ENCODE data around the gene SNCAIP.

Gene SNCAIP

GRCh38 chr5:122311961-122312590 lies at the start of gene SNCAIP:
Gene SNCAIP, plus strand, starts transcription at chr5:122312237. Its CDS starts 78,898 bp downstream, at chr5:122391135.
- Histone ChIP-seq H3K4me3 (peak within 1 kb of the TSS; percentile 73), H3K27ac (no peak within 1 kb of the TSS), H3K9ac (ENCODE audit: insufficient read length) (no peak within 1 kb of the TSS), H3K9me3 (ENCODE audit: low read depth, low read length) (no peaks in the 10 kb centered on the region), H3K36me3 (ENCODE audit: insufficient read depth, low read length) (no peaks in the 10 kb centered on the region)
- TF ChIP-seq EZH2 (IDR thresholded peaks at IDR 0.05) (peak; percentile 52), FOXP2 (optimal IDR thresholded peaks at IDR 0.05; ENCODE audit: control extremely low read depth, extremely low read length, insufficient read depth) (no peak)
- DNase-seq (ENCODE audit: low read depth, low spot score), result no peak

- no peaks in the 10 kb centered on the region for H3K36me3 ChIP-seq (ENCODE audit: insufficient read depth, low read length)
- no peak for DNase-seq (ENCODE audit: low read depth, low spot score)
These were observed 48.5 kb upstream of the SNCAIP start for GRCh38 chr5:122263352-122264030.

GRCh38 chr5:122264610-122265009 lies 47.4 kb upstream of the SNCAIP start:
- no peak for TF ChIP-seq EZH2 (IDR thresholded peaks at IDR 0.05)
- no peak for TF ChIP-seq FOXP2 (optimal IDR thresholded peaks at IDR 0.05; ENCODE audit: control extremely low read depth, extremely low read length, insufficient read depth)
- no peak for TF ChIP-seq POLR2AphosphoS5 (IDR thresholded peaks at IDR 0.05; ENCODE audit: borderline replicate concordance, low read depth, low read length)
- Histone ChIP-seq H3K9ac (ENCODE audit: insufficient read length) (no peak overlapping the region), H3K9me3 (ENCODE audit: low read depth, low read length) (no peaks in the 10 kb centered on the region), H3K4me3 (no peak overlapping the region), H3K36me3 (ENCODE audit: insufficient read depth, low read length) (no peaks in the 10 kb centered on the region), H3K27ac (no peak overlapping the region)
- no peak for DNase-seq (ENCODE audit: low read depth, low spot score)

More at GRCh38 chr5:122263352-122264030, 48.5 kb upstream of the SNCAIP start:
- no peak overlapping the region for H3K9ac ChIP-seq (ENCODE audit: insufficient read length)
- no peak overlapping the region for H3K4me3 ChIP-seq
- TF ChIP-seq FOXP2 (optimal IDR thresholded peaks at IDR 0.05; ENCODE audit: control extremely low read depth, extremely low read length, insufficient read depth) (no peak), EZH2 (IDR thresholded peaks at IDR 0.05) (no peak), POLR2AphosphoS5 (IDR thresholded peaks at IDR 0.05; ENCODE audit: borderline replicate concordance, low read depth, low read length) (no peak)
- H3K9me3 ChIP-seq (ENCODE audit: low read depth, low read length), result no peaks in the 10 kb centered on the region
- no peak overlapping the region for H3K27ac ChIP-seq

GRCh38 chr5:122267185-122267584 lies 44.9 kb upstream of the SNCAIP start:
- no peak overlapping the region for H3K27ac ChIP-seq
- TF ChIP-seq POLR2AphosphoS5 (IDR thresholded peaks at IDR 0.05; ENCODE audit: borderline replicate concordance, low read depth, low read length), result no peak
- TF ChIP-seq FOXP2 (optimal IDR thresholded peaks at IDR 0.05; ENCODE audit: control extremely low read depth, extremely low read length, insufficient read depth), result no peak
- TF ChIP-seq EZH2 (IDR thresholded peaks at IDR 0.05), result no peak

GRCh38 chr5:122273696-122274095 lies 38.3 kb upstream of the SNCAIP start:
- no peak overlapping the region for H3K27ac ChIP-seq
- H3K9ac ChIP-seq (ENCODE audit: insufficient read length), result no peak overlapping the region
- H3K36me3 ChIP-seq (ENCODE audit: insufficient read depth, low read length), result no peaks in the 10 kb centered on the region
- no peak overlapping the region for H3K4me3 ChIP-seq
- DNase-seq (ENCODE audit: low read depth, low spot score), result no peak
- TF ChIP-seq FOXP2 (optimal IDR thresholded peaks at IDR 0.05; ENCODE audit: control extremely low read depth, extremely low read length, insufficient read depth) (no peak), EZH2 (IDR thresholded peaks at IDR 0.05) (no peak), POLR2AphosphoS5 (IDR thresholded peaks at IDR 0.05; ENCODE audit: borderline replicate concordance, low read depth, low read length) (no peak)
- H3K9me3 ChIP-seq (ENCODE audit: low read depth, low read length), result no peaks in the 10 kb centered on the region

More at GRCh38 chr5:122267185-122267584, 44.9 kb upstream of the SNCAIP start:
- Histone ChIP-seq H3K4me3 (no peak overlapping the region), H3K36me3 (ENCODE audit: insufficient read depth, low read length) (no peaks in the 10 kb centered on the region), H3K9me3 (ENCODE audit: low read depth, low read length) (no peaks in the 10 kb centered on the region), H3K9ac (ENCODE audit: insufficient read length) (no peak overlapping the region)
- DNase-seq (ENCODE audit: low read depth, low spot score), result no peak

GRCh38 chr5:122283592-122283991 lies 28.4 kb upstream of the SNCAIP start:
- no peak for DNase-seq (ENCODE audit: low read depth, low spot score)
- Histone ChIP-seq H3K9me3 (ENCODE audit: low read depth, low read length) (no peaks in the 10 kb centered on the region), H3K27ac (no peak overlapping the region), H3K4me3 (no peak overlapping the region), H3K36me3 (ENCODE audit: insufficient read depth, low read length) (no peaks in the 10 kb centered on the region), H3K9ac (ENCODE audit: insufficient read length) (no peak overlapping the region)
- no peak for TF ChIP-seq FOXP2 (optimal IDR thresholded peaks at IDR 0.05; ENCODE audit: control extremely low read depth, extremely low read length, insufficient read depth)
- TF ChIP-seq POLR2AphosphoS5 (IDR thresholded peaks at IDR 0.05; ENCODE audit: borderline replicate concordance, low read depth, low read length), result no peak
- TF ChIP-seq EZH2 (IDR thresholded peaks at IDR 0.05), result no peak

GRCh38 chr5:122286541-122286940 lies 25.5 kb upstream of the SNCAIP start:
- DNase-seq (ENCODE audit: low read depth, low spot score), result no peak

GRCh38 chr5:122287101-122287500 lies 24.9 kb upstream of the SNCAIP start:
- peak overlapping the region; percentile 36; the same call in 1 of the 2 replicates for H3K4me3 ChIP-seq
- no peaks in the 10 kb centered on the region for H3K36me3 ChIP-seq (ENCODE audit: insufficient read depth, low read length)
- H3K9me3 ChIP-seq (ENCODE audit: low read depth, low read length), result no peaks in the 10 kb centered on the region
- no peak overlapping the region for H3K27ac ChIP-seq
- DNase-seq (ENCODE audit: low read depth, low spot score), result no peak
- no peak overlapping the region for H3K9ac ChIP-seq (ENCODE audit: insufficient read length)
- TF ChIP-seq POLR2AphosphoS5 (IDR thresholded peaks at IDR 0.05; ENCODE audit: borderline replicate concordance, low read depth, low read length), result no peak
- no peak for TF ChIP-seq FOXP2 (optimal IDR thresholded peaks at IDR 0.05; ENCODE audit: control extremely low read depth, extremely low read length, insufficient read depth)
- no peak for TF ChIP-seq EZH2 (IDR thresholded peaks at IDR 0.05)

More at GRCh38 chr5:122286541-122286940, 25.5 kb upstream of the SNCAIP start:
- Histone ChIP-seq H3K9ac (ENCODE audit: insufficient read length) (no peak overlapping the region), H3K9me3 (ENCODE audit: low read depth, low read length) (no peaks in the 10 kb centered on the region), H3K27ac (no peak overlapping the region), H3K36me3 (ENCODE audit: insufficient read depth, low read length) (no peaks in the 10 kb centered on the region), H3K4me3 (peak overlapping the region; percentile 36; the same call in 1 of the 2 replicates)
- TF ChIP-seq POLR2AphosphoS5 (IDR thresholded peaks at IDR 0.05; ENCODE audit: borderline replicate concordance, low read depth, low read length), result no peak
- no peak for TF ChIP-seq FOXP2 (optimal IDR thresholded peaks at IDR 0.05; ENCODE audit: control extremely low read depth, extremely low read length, insufficient read depth)
- no peak for TF ChIP-seq EZH2 (IDR thresholded peaks at IDR 0.05)

All from SK-N-MC (cell line).